ENCODE measurements around the gene CUL4A. TPM values are rescaled to one million over a fixed set of nuclear protein-coding genes. Genes with fewer than 3 reads are reported as not detected.
A peak's percentile ranks its signal among the peaks of the same experiment; 100 is the strongest.

CUL4A gene
- total and polyA plus RNA-seq, 10 donors = 24.4 to 99.3 (median 63.9) TPM

- Histone ChIP-seq H3K9me3 (no peaks in the 10 kb centered on the region), H3K27ac (peak overlapping the region in 2 of 8 donors; percentile 91 to 95), H3K4me3 (peak overlapping the region in 1 of 8 donors; percentile 95), H3K27me3 (replicated peaks in 1 of 7) (peaks cover 0 to 34% (median 7%) of the 10 kb centered on the region in 7 donors), H3K4me1 (peaks cover 17 to 59% (median 46%) of the 10 kb centered on the region in 6 donors), H3K36me3 (peaks cover 0 to under 1% (median 0%) of the 10 kb centered on the region in 6 donors)
- TF ChIP-seq POLR2AphosphoS5 (IDR thresholded peaks at IDR 0.05) (no peak), CTCF (IDR thresholded peaks at IDR 0.05 in 8 of 11, conservative IDR thresholded peaks at IDR 0.05 in 3 of 11) (no peak), POLR2A (IDR thresholded peaks at IDR 0.05) (no peak)
- intact Hi-C loops (cut with DNase I; ENCODE audit: low total_unique reads) = no loop called here
- 92 to 96% (median 93%) methylated on average over 6 of the region's 6 CpGs for WGBS, 5 donors
- no peak for DNase-seq
Measured at GRCh38 chr13:113295776-113296175, 86.4 kb downstream of the CUL4A start.

GRCh38 chr13:113296823-113297369, 87.5 kb downstream of the CUL4A start, which contains the start of gene LAMP1:
Gene LAMP1 (plus strand): TSS chr13:113297239. CDS start chr13:113297435, 196 bp downstream.
- 0 to 1% (median 0%) methylated on average over 28 to 74 of the region's 74 CpGs for WGBS, 5 donors
- DNase-seq = peak; percentile 98
- Histone ChIP-seq H3K9me3 (no peaks in the 10 kb centered on the region), H3K27me3 (replicated peaks in 1 of 7) (peaks cover 0 to 23% (median 4%) of the 10 kb centered on the region in 7 donors), H3K4me3 (peak within 1 kb of the TSS; percentile 52 to 97 (median 93)), H3K27ac (peak within 1 kb of the TSS; percentile 90 to 95 (median 92)), H3K4me1 (peaks cover 17 to 60% (median 47%) of the 10 kb centered on the region in 6 donors), H3K36me3 (peaks cover 0 to 8% (median 0%) of the 10 kb centered on the region in 6 donors)
- peak in 2 of 3 donors; percentile 56 to 93 for TF ChIP-seq POLR2A (IDR thresholded peaks at IDR 0.05)
- peak; percentile 92 to 97 (median 96) for TF ChIP-seq POLR2AphosphoS5 (IDR thresholded peaks at IDR 0.05)
- TF ChIP-seq CTCF (IDR thresholded peaks at IDR 0.05 in 8 of 11, conservative IDR thresholded peaks at IDR 0.05 in 3 of 11) = peak in 6 of 11 experiments; percentile 23 to 50 (median 37)
- intact Hi-C loops (cut with DNase I; ENCODE audit: low total_unique reads) = no loop called here

- Histone ChIP-seq H3K4me3 (peak overlapping the region; percentile 52 to 97 (median 93)), H3K4me1 (peaks cover 17 to 60% (median 44%) of the 10 kb centered on the region in 6 donors), H3K36me3 (peaks cover 0 to 14% (median 0%) of the 10 kb centered on the region in 6 donors), H3K27me3 (replicated peaks in 1 of 7) (peaks cover 0 to 17% (median 0%) of the 10 kb centered on the region in 7 donors), H3K9me3 (no peaks in the 10 kb centered on the region), H3K27ac (peak overlapping the region; percentile 90 to 95 (median 92))
- TF ChIP-seq POLR2A (IDR thresholded peaks at IDR 0.05) = no peak
- TF ChIP-seq CTCF (IDR thresholded peaks at IDR 0.05 in 8 of 11, conservative IDR thresholded peaks at IDR 0.05 in 3 of 11) = no peak
- no peak for TF ChIP-seq POLR2AphosphoS5 (IDR thresholded peaks at IDR 0.05)
- intact Hi-C loops (cut with DNase I; ENCODE audit: low total_unique reads) = no loop called here
- WGBS, 5 donors = 1 to 2% (median 2%) methylated on average over 12 to 58 of the region's 58 CpGs
- DNase-seq = no peak
Measured at GRCh38 chr13:113297370-113298042, 88.1 kb downstream of the CUL4A start.
